ENCODE data around the gene RETREG3.

GRCh38 chr17:42584880-42585279 lies 24.3 kb downstream of the RETREG3 start:
- TF ChIP-seq EZH2 (IDR thresholded peaks at IDR 0.05) (no peak), POLR2A (IDR thresholded peaks at IDR 0.05; ENCODE audit: borderline replicate concordance, extremely low read depth, insufficient read depth, insufficient read length) (no peak), POLR2AphosphoS5 (IDR thresholded peaks at IDR 0.05; ENCODE audit: low read depth, low read length) (no peak), ELF1 (IDR thresholded peaks at IDR 0.05; ENCODE audit: borderline replicate concordance, low read depth) (no peak), RAD21 (IDR thresholded peaks at IDR 0.05; ENCODE audit: low read depth) (no peak)
- TF ChIP-seq, protein P1, sequence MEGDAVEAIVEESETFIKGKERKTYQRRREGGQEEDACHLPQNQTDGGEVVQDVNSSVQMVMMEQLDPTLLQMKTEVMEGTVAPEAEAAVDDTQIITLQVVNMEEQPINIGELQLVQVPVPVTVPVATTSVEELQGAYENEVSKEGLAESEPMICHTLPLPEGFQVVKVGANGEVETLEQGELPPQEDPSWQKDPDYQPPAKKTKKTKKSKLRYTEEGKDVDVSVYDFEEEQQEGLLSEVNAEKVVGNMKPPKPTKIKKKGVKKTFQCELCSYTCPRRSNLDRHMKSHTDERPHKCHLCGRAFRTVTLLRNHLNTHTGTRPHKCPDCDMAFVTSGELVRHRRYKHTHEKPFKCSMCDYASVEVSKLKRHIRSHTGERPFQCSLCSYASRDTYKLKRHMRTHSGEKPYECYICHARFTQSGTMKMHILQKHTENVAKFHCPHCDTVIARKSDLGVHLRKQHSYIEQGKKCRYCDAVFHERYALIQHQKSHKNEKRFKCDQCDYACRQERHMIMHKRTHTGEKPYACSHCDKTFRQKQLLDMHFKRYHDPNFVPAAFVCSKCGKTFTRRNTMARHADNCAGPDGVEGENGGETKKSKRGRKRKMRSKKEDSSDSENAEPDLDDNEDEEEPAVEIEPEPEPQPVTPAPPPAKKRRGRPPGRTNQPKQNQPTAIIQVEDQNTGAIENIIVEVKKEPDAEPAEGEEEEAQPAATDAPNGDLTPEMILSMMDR (IDR thresholded peaks at IDR 0.05 in 2 of 3, conservative IDR thresholded peaks at IDR 0.05 in 1 of 3; ENCODE audit: borderline replicate concordance in 1 of 3, insufficient read depth in 1 of 3, low read depth in 2 of 3, low read length in 2 of 3) = no peak
- TF ChIP-seq, protein P2, sequence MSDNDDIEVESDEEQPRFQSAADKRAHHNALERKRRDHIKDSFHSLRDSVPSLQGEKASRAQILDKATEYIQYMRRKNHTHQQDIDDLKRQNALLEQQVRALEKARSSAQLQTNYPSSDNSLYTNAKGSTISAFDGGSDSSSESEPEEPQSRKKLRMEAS (IDR thresholded peaks at IDR 0.05) = no peak
